HG03354 (cell line): ENCODE results near the gene ZMYM1.
"Not testable (repeated sequence)": the region's sequence is repeated elsewhere in the genome, so short reads cannot be mapped to it uniquely, and the experiment has no call there.

Experiments used
- ATAC-seq: cut with Tn5 transposase; IDR thresholded peaks from one replicate; pipeline ENCODE4 v1.9.1; 2021; ENCODE audit warnings: mild to moderate bottlenecking; ENCODE audit not compliant: unreplicated experiment, poor library complexity, severe bottlenecking

Gene ZMYM1

GRCh38 chr1:35069746-35070145 is 9.4 kb upstream of the ZMYM1 start:
- no peak for ATAC-seq

GRCh38 chr1:35073265-35073811 is 5.8 kb upstream of the ZMYM1 start:
- no peak for ATAC-seq

GRCh38 chr1:35076426-35076825 is 2.8 kb upstream of the ZMYM1 start:
- ATAC-seq: not testable (repeated sequence)

GRCh38 chr1:35080171-35080854 is 1.1 kb downstream of the ZMYM1 start:
- no peak for ATAC-seq

- ATAC-seq: no peak
Measured at GRCh38 chr1:35085421-35085820, 6.2 kb downstream of the ZMYM1 start.

GRCh38 chr1:35097224-35097623 is 18.0 kb downstream of the ZMYM1 start:
- no peak for ATAC-seq

GRCh38 chr1:35111106-35111505 is 31.9 kb downstream of the ZMYM1 start:
- no peak for ATAC-seq

GRCh38 chr1:35112668-35113067 is 33.5 kb downstream of the ZMYM1 start:
- no peak for ATAC-seq

GRCh38 chr1:35115459-35116383 is 36.5 kb downstream of the ZMYM1 start:
- no peak for ATAC-seq

- no peak for ATAC-seq
Measured at GRCh38 chr1:35120458-35121133, 41.4 kb downstream of the ZMYM1 start.

- ATAC-seq: no peak
Measured at GRCh38 chr1:35122311-35122710, 43.1 kb downstream of the ZMYM1 start.

GRCh38 chr1:35126546-35126945 is 47.4 kb downstream of the ZMYM1 start:
- ATAC-seq: no peak

GRCh38 chr1:35129080-35129479 is 49.9 kb downstream of the ZMYM1 start:
- no peak for ATAC-seq

- ATAC-seq: no peak
Measured at GRCh38 chr1:35136780-35137179, 57.6 kb downstream of the ZMYM1 start.

- not testable (repeated sequence) for ATAC-seq
Measured at GRCh38 chr1:35137590-35137989, 58.4 kb downstream of the ZMYM1 start.

GRCh38 chr1:35142294-35142693 is 63.1 kb downstream of the ZMYM1 start:
- ATAC-seq: not testable (repeated sequence)

- ATAC-seq: not testable (repeated sequence)
Measured at GRCh38 chr1:35142728-35143127, 63.5 kb downstream of the ZMYM1 start.

- no peak for ATAC-seq
Measured at GRCh38 chr1:35143737-35144508, 64.7 kb downstream of the ZMYM1 start.

- not testable (repeated sequence) for ATAC-seq
Measured at GRCh38 chr1:35145892-35146549, 66.8 kb downstream of the ZMYM1 start.
